ENCODE data around the gene ANO1.

The ANO1 gene

GRCh38 chr11:70169632-70170031, 91.5 kb downstream of the ANO1 start:
- no peak for DNase-seq

- no peak for DNase-seq
Observed at GRCh38 chr11:70170596-70171210, 92.6 kb downstream of the ANO1 start.

GRCh38 chr11:70173018-70173417, 94.9 kb downstream of the ANO1 start:
- no peak for DNase-seq

DNA sequence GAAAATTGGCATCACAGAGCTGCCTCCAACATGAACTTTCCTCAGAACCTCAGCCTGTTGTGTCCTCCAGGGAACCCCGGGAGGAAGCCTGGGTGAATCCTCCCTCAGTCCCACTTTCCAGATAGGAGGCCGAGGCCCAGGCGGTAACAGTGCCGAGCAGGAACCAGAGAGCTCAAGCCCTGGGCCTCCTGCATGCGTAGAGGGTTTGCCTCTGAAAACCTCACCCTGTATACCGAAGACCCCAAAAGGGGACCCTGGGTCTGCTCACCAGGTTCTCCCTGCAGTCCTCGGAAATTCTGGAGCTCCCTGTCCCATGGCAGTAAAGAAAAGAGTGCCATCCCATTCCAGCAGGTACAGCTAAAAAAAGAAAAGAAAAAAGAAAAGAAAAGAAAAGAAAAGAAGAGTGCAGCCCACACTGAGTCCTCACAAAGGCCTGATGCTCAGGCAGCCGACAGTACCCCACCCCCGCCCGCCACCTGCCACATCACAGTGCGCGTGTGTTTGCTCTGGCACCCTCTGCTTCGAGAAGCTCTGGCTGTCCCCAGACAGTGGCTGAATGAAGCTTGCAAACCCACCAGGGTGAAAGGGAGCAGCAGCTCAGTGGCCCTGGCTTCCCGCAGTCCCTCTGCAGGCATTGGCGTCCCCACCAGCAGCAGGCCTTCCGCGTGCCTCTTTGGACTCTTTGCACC, 96.6 kb downstream of the ANO1 start:
- DNase-seq = no peak

GRCh38 chr11:70175236-70175698, 97.2 kb downstream of the ANO1 start:
- no peak for DNase-seq

DNA sequence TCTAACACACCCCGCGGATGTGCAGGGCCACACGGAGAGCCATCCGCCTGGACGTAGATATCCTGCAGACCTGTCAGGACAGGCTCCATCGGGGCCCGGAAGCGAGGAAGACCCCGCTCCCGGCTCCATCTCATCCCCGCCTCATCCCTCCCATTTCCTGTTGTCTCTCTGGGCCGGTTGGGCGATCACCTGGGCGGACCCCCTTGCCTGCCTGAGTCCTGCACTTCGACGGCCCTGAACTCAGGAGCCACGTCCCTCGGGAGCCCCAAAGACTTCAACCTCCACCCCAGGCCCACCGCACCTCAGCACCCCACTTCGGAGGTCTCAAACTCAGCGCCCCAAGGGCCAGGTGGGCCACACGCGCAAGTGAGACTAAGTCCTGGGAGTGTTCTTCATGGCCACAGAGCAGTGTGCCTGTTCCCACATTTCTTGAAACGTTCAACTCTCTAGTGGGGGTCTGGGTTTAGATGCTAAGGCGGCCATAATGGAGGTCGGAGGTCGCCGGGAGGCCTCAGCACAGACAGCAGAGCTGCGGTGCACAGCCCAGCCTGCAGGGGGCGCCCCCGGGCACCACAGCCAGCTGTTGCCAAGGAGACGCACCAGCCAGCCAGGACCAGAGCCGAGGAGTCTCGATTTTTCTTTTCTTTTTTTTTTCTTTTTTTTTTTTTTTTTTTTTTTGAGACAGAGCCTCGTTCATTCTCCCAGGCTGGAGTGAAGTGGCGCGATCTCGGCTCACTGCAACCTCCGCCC, 99.0 kb downstream of the ANO1 start:
- no peak for DNase-seq

GRCh38 chr11:70180906-70181305, 102.8 kb downstream of the ANO1 start:
- DNase-seq = no peak

DNA sequence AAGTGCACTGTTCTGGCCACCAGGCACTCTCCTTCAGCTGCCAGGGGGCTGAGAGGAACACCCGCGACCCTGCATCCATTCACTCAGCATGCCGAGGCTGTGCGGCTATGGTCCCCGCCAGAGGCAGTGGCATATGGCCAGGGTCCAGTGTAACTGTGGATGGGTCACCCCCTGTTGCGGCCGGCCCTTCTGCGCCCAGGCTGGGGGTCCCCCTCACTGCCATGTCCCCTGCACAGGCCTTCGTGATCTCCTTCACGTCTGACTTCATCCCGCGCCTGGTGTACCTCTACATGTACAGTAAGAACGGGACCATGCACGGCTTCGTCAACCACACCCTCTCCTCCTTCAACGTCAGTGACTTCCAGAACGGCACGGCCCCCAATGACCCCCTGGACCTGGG, 104.1 kb downstream of the ANO1 start:
- DNase-seq = no peak

GRCh38 chr11:70183032-70183431, 104.9 kb downstream of the ANO1 start:
- no peak for DNase-seq

- DNase-seq = no peak
Observed at GRCh38 chr11:70183483-70184176, 105.5 kb downstream of the ANO1 start.

DNA sequence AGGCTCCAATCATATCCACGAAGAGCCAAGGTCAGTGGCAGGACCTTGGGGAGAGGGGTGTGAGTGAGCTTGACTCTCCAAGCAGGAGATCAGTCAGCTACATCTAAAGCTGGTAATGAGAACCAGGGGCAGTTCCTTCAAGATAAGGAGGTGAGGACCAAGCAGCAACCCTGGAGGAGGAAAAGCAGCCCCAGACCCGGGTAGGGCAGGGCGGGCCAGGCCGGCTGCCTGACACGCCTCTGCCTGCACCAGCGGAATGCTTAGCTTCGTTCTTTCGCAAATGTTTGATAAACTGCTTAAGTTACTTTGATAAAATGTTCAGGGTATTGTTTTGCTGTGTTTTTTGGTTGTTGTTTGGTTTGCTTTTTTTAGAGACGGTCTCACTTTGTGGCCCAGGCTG, 106.3 kb downstream of the ANO1 start:
- DNase-seq = no peak

DNA sequence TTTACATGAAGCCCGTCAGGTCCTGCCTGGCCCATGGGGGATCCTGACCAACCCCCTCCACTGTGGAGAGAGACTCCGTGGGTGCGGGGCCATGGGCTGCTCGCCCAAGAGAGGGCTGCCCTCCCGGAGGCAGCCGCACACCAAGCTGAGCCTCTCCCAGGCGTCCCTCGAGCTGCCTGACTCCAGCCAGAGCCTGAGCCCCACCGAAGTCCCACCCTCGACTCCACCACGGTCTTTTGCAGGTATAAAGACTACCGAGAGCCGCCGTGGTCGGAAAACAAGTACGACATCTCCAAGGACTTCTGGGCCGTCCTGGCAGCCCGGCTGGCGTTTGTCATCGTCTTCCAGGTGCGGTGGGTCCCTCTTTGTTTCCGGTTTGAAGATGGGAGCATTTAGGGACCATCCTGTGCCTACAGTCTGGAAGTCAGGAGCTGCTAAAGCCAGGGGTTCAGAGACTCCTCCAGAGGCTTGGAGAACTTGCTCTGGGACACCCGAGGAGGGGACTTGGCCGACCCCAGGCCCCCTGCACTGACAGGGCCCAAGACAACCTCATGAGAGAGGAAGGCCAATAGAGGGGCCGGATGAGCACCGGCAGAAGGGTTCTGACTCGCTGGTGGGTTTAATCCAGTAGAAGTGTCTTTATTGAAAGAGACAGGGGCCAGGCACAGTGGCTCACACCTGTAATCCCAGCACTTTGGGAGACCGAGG, 107.4 kb downstream of the ANO1 start:
- no peak for DNase-seq

- no peak for DNase-seq
Observed at GRCh38 chr11:70186420-70186819, 108.3 kb downstream of the ANO1 start.

- no peak for DNase-seq
Observed at GRCh38 chr11:70186936-70187335, 108.8 kb downstream of the ANO1 start.

GRCh38 chr11:70187771-70188170, 109.7 kb downstream of the ANO1 start:
- no peak for DNase-seq

- no peak for DNase-seq
Observed at GRCh38 chr11:70189622-70190021, 111.5 kb downstream of the ANO1 start.

DNA sequence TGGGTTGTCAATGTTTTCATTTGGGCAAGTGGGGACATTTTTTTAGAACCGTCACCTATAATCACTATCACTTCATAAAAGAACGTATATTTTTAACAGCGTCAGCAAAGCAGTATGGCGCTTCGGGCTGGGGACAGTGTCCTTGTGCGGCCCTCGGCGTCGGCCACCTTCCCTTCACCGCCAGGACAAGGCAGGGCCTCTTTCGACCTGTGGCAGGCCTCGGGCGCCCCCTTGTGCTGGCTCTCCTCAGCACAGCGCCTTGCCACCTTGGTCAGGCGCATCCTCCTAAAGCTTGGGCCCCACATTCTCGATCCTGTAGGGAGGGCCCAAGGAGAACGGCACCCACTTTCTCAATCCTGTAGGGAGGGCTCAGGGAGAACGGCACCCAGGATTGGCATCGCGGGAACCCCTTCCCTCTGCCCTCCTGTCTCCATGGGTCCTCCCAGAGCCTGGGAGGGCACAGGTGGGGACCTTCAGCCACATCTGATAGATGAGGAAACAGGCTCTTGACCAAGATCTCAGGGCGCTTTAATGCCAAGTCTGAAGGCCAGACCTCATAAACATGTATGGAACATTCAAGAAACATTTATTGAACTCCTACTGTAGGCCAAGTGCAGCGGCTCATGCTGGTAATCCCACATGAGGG, 113.5 kb downstream of the ANO1 start:
- DNase-seq = peak; percentile 20 to 26

DNA sequence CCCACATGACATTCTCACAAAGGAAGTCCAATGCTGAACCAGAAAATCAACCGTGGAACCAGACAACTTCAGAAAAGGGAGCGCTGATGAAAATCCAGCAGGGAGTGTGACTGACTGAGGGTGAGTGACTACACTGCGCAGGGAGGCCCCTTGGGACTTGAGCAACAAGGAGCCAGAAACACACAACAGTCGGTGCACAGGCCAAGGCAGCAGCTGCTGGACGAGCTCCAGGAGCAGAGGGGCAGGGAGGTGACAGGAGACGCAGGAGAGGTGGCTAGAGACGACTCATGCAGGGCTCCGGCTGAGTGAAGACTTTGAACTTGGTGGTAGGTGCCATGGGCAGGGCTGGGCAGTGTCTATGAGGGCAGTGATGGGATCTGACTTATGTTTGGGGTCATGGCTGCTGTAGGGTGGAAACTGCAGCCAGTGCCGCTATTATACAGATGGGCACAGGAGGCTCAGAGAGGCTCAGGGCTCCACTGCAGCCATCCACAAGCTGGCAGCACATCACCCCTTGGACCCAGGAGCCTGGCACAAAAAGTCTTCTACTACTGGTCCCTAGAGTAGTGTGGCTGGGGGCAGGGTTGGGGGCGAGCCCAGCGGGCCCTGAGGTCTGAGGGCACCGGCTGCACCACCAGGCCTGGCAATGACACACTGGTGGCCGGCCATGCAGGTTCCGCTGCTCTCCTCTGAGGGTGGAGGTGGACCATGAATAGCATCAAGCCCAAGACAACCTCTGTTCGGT, 114.7 kb downstream of the ANO1 start:
- DNase-seq = no peak

- no peak for DNase-seq
Observed at GRCh38 chr11:70193411-70194292, 115.5 kb downstream of the ANO1 start.
